ENCODE measurements around the gene RPS15.

RPS15 gene

GRCh38 chr19:1457031-1457739, 19.0 kb downstream of the RPS15 start:
- H3K9me3 ChIP-seq (ENCODE audit: control insufficient read depth in 2 of 2, low read length in 2 of 2), result no peaks in the 10 kb centered on the region
- peaks cover 12% of the 10 kb centered on the region for H3K4me1 ChIP-seq (ENCODE audit: control insufficient read depth, insufficient read depth, low read length)
- no peak overlapping the region for H3K4me3 ChIP-seq (ENCODE audit: low read length in 2 of 2)
- H3K36me3 ChIP-seq (ENCODE audit: control insufficient read depth in 2 of 2, insufficient read depth in 2 of 2, low read length in 2 of 2), result no peaks in the 10 kb centered on the region
- no peak overlapping the region for H3K27ac ChIP-seq (ENCODE audit: low read length)
- peaks cover 43 to 51% of the 10 kb centered on the region in 2 donors for H3K27me3 ChIP-seq (ENCODE audit: control insufficient read depth in 1 of 2, insufficient read depth in 2 of 2, low read length in 2 of 2)
- H3K9ac ChIP-seq (ENCODE audit: low read length in 2 of 2), result no peak overlapping the region

GRCh38 chr19:1457892-1458291, 19.7 kb downstream of the RPS15 start:
- H3K9me3 ChIP-seq (ENCODE audit: control insufficient read depth in 2 of 2, low read length in 2 of 2), result no peaks in the 10 kb centered on the region
- no peaks in the 10 kb centered on the region for H3K36me3 ChIP-seq (ENCODE audit: control insufficient read depth in 2 of 2, insufficient read depth in 2 of 2, low read length in 2 of 2)
- no peak overlapping the region for H3K27ac ChIP-seq (ENCODE audit: low read length)
- H3K4me3 ChIP-seq (ENCODE audit: low read length in 2 of 2), result no peak overlapping the region
- H3K9ac ChIP-seq (ENCODE audit: low read length in 2 of 2), result no peak overlapping the region
- peaks cover 12% of the 10 kb centered on the region for H3K4me1 ChIP-seq (ENCODE audit: control insufficient read depth, insufficient read depth, low read length)
- H3K27me3 ChIP-seq (ENCODE audit: control insufficient read depth in 1 of 2, insufficient read depth in 2 of 2, low read length in 2 of 2), result peaks cover 36 to 44% of the 10 kb centered on the region in 2 donors

- Histone ChIP-seq H3K4me1 (ENCODE audit: control insufficient read depth, insufficient read depth, low read length) (peaks cover 4% of the 10 kb centered on the region), H3K9ac (ENCODE audit: low read length in 2 of 2) (no peak overlapping the region), H3K27ac (ENCODE audit: low read length) (no peak overlapping the region), H3K27me3 (ENCODE audit: control insufficient read depth in 1 of 2, insufficient read depth in 2 of 2, low read length in 2 of 2) (peaks cover 24 to 31% of the 10 kb centered on the region in 2 donors), H3K9me3 (ENCODE audit: control insufficient read depth in 2 of 2, low read length in 2 of 2) (no peaks in the 10 kb centered on the region), H3K36me3 (ENCODE audit: control insufficient read depth in 2 of 2, insufficient read depth in 2 of 2, low read length in 2 of 2) (no peaks in the 10 kb centered on the region), H3K4me3 (ENCODE audit: low read length in 2 of 2) (no peak overlapping the region)
Measured at GRCh38 chr19:1459479-1459878, 21.3 kb downstream of the RPS15 start.

GRCh38 chr19:1460033-1460995, 22.1 kb downstream of the RPS15 start:
- peaks cover 22 to 29% of the 10 kb centered on the region in 2 donors for H3K27me3 ChIP-seq (ENCODE audit: control insufficient read depth in 1 of 2, insufficient read depth in 2 of 2, low read length in 2 of 2)
- H3K4me1 ChIP-seq (ENCODE audit: control insufficient read depth, insufficient read depth, low read length), result peaks cover 7% of the 10 kb centered on the region
- no peaks in the 10 kb centered on the region for H3K36me3 ChIP-seq (ENCODE audit: control insufficient read depth in 2 of 2, insufficient read depth in 2 of 2, low read length in 2 of 2)

GRCh38 chr19:1461862-1462261, 23.7 kb downstream of the RPS15 start:
- peaks cover 10% of the 10 kb centered on the region for H3K4me1 ChIP-seq (ENCODE audit: control insufficient read depth, insufficient read depth, low read length)
- H3K27me3 ChIP-seq (ENCODE audit: control insufficient read depth in 1 of 2, insufficient read depth in 2 of 2, low read length in 2 of 2), result peaks cover 20 to 29% of the 10 kb centered on the region in 2 donors
- H3K4me3 ChIP-seq (ENCODE audit: low read length in 2 of 2), result no peak overlapping the region
- no peaks in the 10 kb centered on the region for H3K36me3 ChIP-seq (ENCODE audit: control insufficient read depth in 2 of 2, insufficient read depth in 2 of 2, low read length in 2 of 2)
- H3K9me3 ChIP-seq (ENCODE audit: control insufficient read depth in 2 of 2, low read length in 2 of 2), result no peaks in the 10 kb centered on the region
- H3K27ac ChIP-seq (ENCODE audit: low read length), result no peak overlapping the region
- no peak overlapping the region for H3K9ac ChIP-seq (ENCODE audit: low read length in 2 of 2)

More at GRCh38 chr19:1460033-1460995, 22.1 kb downstream of the RPS15 start:
- H3K27ac ChIP-seq (ENCODE audit: low read length), result no peak overlapping the region
- no peak overlapping the region for H3K4me3 ChIP-seq (ENCODE audit: low read length in 2 of 2)
- no peak overlapping the region for H3K9ac ChIP-seq (ENCODE audit: low read length in 2 of 2)
- H3K9me3 ChIP-seq (ENCODE audit: control insufficient read depth in 2 of 2, low read length in 2 of 2), result no peaks in the 10 kb centered on the region

GRCh38 chr19:1465191-1466016, 27.2 kb downstream of the RPS15 start:
- Histone ChIP-seq H3K27ac (ENCODE audit: low read length) (no peak overlapping the region), H3K4me1 (ENCODE audit: control insufficient read depth, insufficient read depth, low read length) (peaks cover 40% of the 10 kb centered on the region), H3K27me3 (ENCODE audit: control insufficient read depth in 1 of 2, insufficient read depth in 2 of 2, low read length in 2 of 2) (peaks cover 20 to 47% of the 10 kb centered on the region in 2 donors), H3K9me3 (ENCODE audit: control insufficient read depth in 2 of 2, low read length in 2 of 2) (no peaks in the 10 kb centered on the region), H3K9ac (ENCODE audit: low read length in 2 of 2) (no peak overlapping the region), H3K36me3 (ENCODE audit: control insufficient read depth in 2 of 2, insufficient read depth in 2 of 2, low read length in 2 of 2) (no peaks in the 10 kb centered on the region), H3K4me3 (ENCODE audit: low read length in 2 of 2) (no peak overlapping the region)

- no peak overlapping the region for H3K27ac ChIP-seq (ENCODE audit: low read length)
- no peak overlapping the region for H3K4me3 ChIP-seq (ENCODE audit: low read length in 2 of 2)
- no peaks in the 10 kb centered on the region for H3K9me3 ChIP-seq (ENCODE audit: control insufficient read depth in 2 of 2, low read length in 2 of 2)
- H3K27me3 ChIP-seq (ENCODE audit: control insufficient read depth in 1 of 2, insufficient read depth in 2 of 2, low read length in 2 of 2), result peaks cover 24 to 53% of the 10 kb centered on the region in 2 donors
- H3K4me1 ChIP-seq (ENCODE audit: control insufficient read depth, insufficient read depth, low read length), result peaks cover 46% of the 10 kb centered on the region
- H3K36me3 ChIP-seq (ENCODE audit: control insufficient read depth in 2 of 2, insufficient read depth in 2 of 2, low read length in 2 of 2), result no peaks in the 10 kb centered on the region
- H3K9ac ChIP-seq (ENCODE audit: low read length in 2 of 2), result no peak overlapping the region
Measured at GRCh38 chr19:1466018-1466460, 27.8 kb downstream of the RPS15 start.

- H3K9me3 ChIP-seq (ENCODE audit: control insufficient read depth in 2 of 2, low read length in 2 of 2), result no peaks in the 10 kb centered on the region
- H3K4me1 ChIP-seq (ENCODE audit: control insufficient read depth, insufficient read depth, low read length), result peaks cover 52% of the 10 kb centered on the region
- no peak overlapping the region for H3K27ac ChIP-seq (ENCODE audit: low read length)
- H3K36me3 ChIP-seq (ENCODE audit: control insufficient read depth in 2 of 2, insufficient read depth in 2 of 2, low read length in 2 of 2), result no peaks in the 10 kb centered on the region
- peaks cover 30 to 59% of the 10 kb centered on the region in 2 donors for H3K27me3 ChIP-seq (ENCODE audit: control insufficient read depth in 1 of 2, insufficient read depth in 2 of 2, low read length in 2 of 2)
- H3K4me3 ChIP-seq (ENCODE audit: low read length in 2 of 2), result no peak overlapping the region
- H3K9ac ChIP-seq (ENCODE audit: low read length in 2 of 2), result no peak overlapping the region
Measured at GRCh38 chr19:1466461-1467214, 28.4 kb downstream of the RPS15 start.

- no peak overlapping the region for H3K9ac ChIP-seq (ENCODE audit: low read length in 2 of 2)
- H3K4me1 ChIP-seq (ENCODE audit: control insufficient read depth, insufficient read depth, low read length), result peaks cover 56% of the 10 kb centered on the region
- H3K4me3 ChIP-seq (ENCODE audit: low read length in 2 of 2), result no peak overlapping the region
- H3K36me3 ChIP-seq (ENCODE audit: control insufficient read depth in 2 of 2, insufficient read depth in 2 of 2, low read length in 2 of 2), result no peaks in the 10 kb centered on the region
- H3K27me3 ChIP-seq (ENCODE audit: control insufficient read depth in 1 of 2, insufficient read depth in 2 of 2, low read length in 2 of 2), result peaks cover 35 to 65% of the 10 kb centered on the region in 2 donors
- H3K9me3 ChIP-seq (ENCODE audit: control insufficient read depth in 2 of 2, low read length in 2 of 2), result no peaks in the 10 kb centered on the region
- H3K27ac ChIP-seq (ENCODE audit: low read length), result no peak overlapping the region
Measured at GRCh38 chr19:1467215-1467489, 29.0 kb downstream of the RPS15 start.
